HEK293T (cell line): ENCODE results near the gene MTMR10.

ENCODE experiments used
- CTCF ChIA-PET: fragments of 350-600 bp; formaldehyde crosslinking; extraction: SDS; loops from one replicate; lab custom pipeline; 2021; ENCODE audit warnings: antibody characterized with exemption, inconsistent platforms; lab: Yijun Ruan, JAX
- POLR2A ChIA-PET: fragments of 350-600 bp; formaldehyde crosslinking; extraction: SDS; loops from one replicate; lab custom pipeline; 2020; ENCODE audit warnings: antibody characterized with exemption, inconsistent platforms; lab: Yijun Ruan, JAX
- DNase-seq: peaks from one replicate; pipeline ENCODE4 v3.0.0; 2012; ENCODE audit warnings: mixed read lengths; ENCODE audit errors: extremely low spot score
- ARNT ChIP-seq: fragments of 450-650 bp; IDR thresholded peaks from 2 replicates; pipeline ENCODE4 v1.6.1; 2017; ENCODE audit warnings: mild to moderate bottlenecking
- BHLHE40 ChIP-seq: fragments of 450-650 bp; IDR thresholded peaks from 2 replicates; pipeline ENCODE4 v1.6.1; 2016; ENCODE audit warnings: mild to moderate bottlenecking, moderate library complexity, borderline replicate concordance
- CTBP1 ChIP-seq: fragments of 450-650 bp; IDR thresholded peaks from 2 replicates; pipeline ENCODE4 v1.6.1; 2016; ENCODE audit warnings: borderline replicate concordance
- ELF4 ChIP-seq: fragments of 450-650 bp; IDR thresholded peaks from 2 replicates; pipeline ENCODE4 v1.6.1; 2017; ENCODE audit warnings: antibody characterized with exemption
- FOXA1 ChIP-seq: fragments of 450-650 bp; IDR thresholded peaks from 2 replicates; pipeline ENCODE4 v1.6.1; 2016; ENCODE audit warnings: mild to moderate bottlenecking
- FOXK2 ChIP-seq: fragments of 450-650 bp; IDR thresholded peaks from 2 replicates; pipeline ENCODE4 v1.6.1; 2016; ENCODE audit warnings: mild to moderate bottlenecking
- FOXM1 ChIP-seq: fragments of 450-650 bp; IDR thresholded peaks from 2 replicates; pipeline ENCODE4 v1.6.1; 2017; ENCODE audit warnings: mild to moderate bottlenecking, borderline replicate concordance
- HDGF ChIP-seq: fragments of 450-650 bp; IDR thresholded peaks from 2 replicates; pipeline ENCODE4 v1.6.1; 2017; ENCODE audit warnings: antibody characterized with exemption, borderline replicate concordance
- L3MBTL2 ChIP-seq: fragments of 450-650 bp; conservative IDR thresholded peaks from 2 replicates; pipeline ENCODE4 v1.6.1; 2016; ENCODE audit warnings: mild to moderate bottlenecking
- LEF1 ChIP-seq: fragments of 450-650 bp; IDR thresholded peaks from 2 replicates; pipeline ENCODE4 v1.6.1; 2017; ENCODE audit warnings: mild to moderate bottlenecking, borderline replicate concordance
- NFRKB ChIP-seq: fragments of 450-650 bp; IDR thresholded peaks from 2 replicates; pipeline ENCODE4 v1.6.1; 2016; ENCODE audit warnings: mild to moderate bottlenecking, moderate library complexity
- PKNOX1 ChIP-seq: fragments of 450-650 bp; IDR thresholded peaks from 2 replicates; pipeline ENCODE4 v1.6.1; 2016
- SP1 ChIP-seq: fragments of 450-650 bp; IDR thresholded peaks from 2 replicates; pipeline ENCODE4 v1.6.1; 2017
- SUZ12 ChIP-seq: fragments of 450-650 bp; IDR thresholded peaks from 2 replicates; pipeline ENCODE4 v1.6.1; 2016; ENCODE audit warnings: mild to moderate bottlenecking
- TARDBP ChIP-seq: fragments of 450-650 bp; IDR thresholded peaks from 2 replicates; pipeline ENCODE4 v1.6.1; 2016
- ZNF384 ChIP-seq: fragments of 450-650 bp; IDR thresholded peaks from 2 replicates; pipeline ENCODE4 v1.6.1; 2016

Gene MTMR10

GRCh38 chr15:30924353-30924752 is 67.1 kb downstream of the MTMR10 start:
- ChIA-PET POLR2A (no interaction called here), CTCF (no interaction called here)
- TF ChIP-seq HDGF (no peak), ELF4 (no peak), SUZ12 (no peak), LEF1 (no peak), ZNF384 (no peak), L3MBTL2 (no peak), BHLHE40 (no peak), FOXA1 (no peak), SP1 (no peak), TARDBP (no peak), FOXM1 (no peak), ARNT (no peak), CTBP1 (no peak)
- no peak for DNase-seq

- CTCF ChIA-PET = no interaction called here
- no peak for TF ChIP-seq CTBP1
- TF ChIP-seq L3MBTL2 = no peak
- no peak for TF ChIP-seq ARNT
- no peak for TF ChIP-seq PKNOX1
- no peak for DNase-seq
- POLR2A ChIA-PET = no interaction called here
These were observed 68.0 kb downstream of the MTMR10 start for GRCh38 chr15:30923429-30923828.

GRCh38 chr15:30922480-30923311 is 68.7 kb downstream of the MTMR10 start:
- TF ChIP-seq NFRKB (no peak), FOXK2 (no peak), PKNOX1 (no peak), ELF4 (no peak), FOXM1 (no peak), LEF1 (no peak), L3MBTL2 (no peak)

GRCh38 chr15:30921781-30922479 is 69.5 kb downstream of the MTMR10 start:
- POLR2A ChIA-PET = no interaction called here
- DNase-seq = no peak
- CTCF ChIA-PET = no interaction called here
- TF ChIP-seq PKNOX1 (no peak), FOXM1 (no peak), L3MBTL2 (no peak), SP1 (no peak), TARDBP (no peak), SUZ12 (no peak)

More at GRCh38 chr15:30922480-30923311, 68.7 kb downstream of the MTMR10 start:
- no peak for DNase-seq
- POLR2A ChIA-PET = no interaction called here
- CTCF ChIA-PET = no interaction called here

GRCh38 chr15:30921106-30921505 is 70.3 kb downstream of the MTMR10 start:
- ChIA-PET CTCF (no interaction called here), POLR2A (no interaction called here)
- TF ChIP-seq FOXK2 = no peak
- DNase-seq = no peak

GRCh38 chr15:30919877-30920550 is 71.4 kb downstream of the MTMR10 start:
- CTCF ChIA-PET = no interaction called here
- POLR2A ChIA-PET = no interaction called here
- TF ChIP-seq L3MBTL2 (no peak), TARDBP (no peak), SUZ12 (no peak), CTBP1 (no peak), SP1 (no peak), ZNF384 (no peak), LEF1 (no peak)
- DNase-seq = no peak

GRCh38 chr15:30918366-30918765 is 73.1 kb downstream of the MTMR10 start:
- DNase-seq = no peak
- CTCF ChIA-PET = no interaction called here
- TF ChIP-seq SUZ12 (no peak), ARNT (no peak)
- POLR2A ChIA-PET = no interaction called here
